ENCODE data around the gene ZBTB25. TPM values are rescaled to one million over a fixed set of nuclear protein-coding genes. Genes with fewer than 3 reads are reported as not detected.

ZBTB25 gene
- 10 to 100 TPM; 10.2 to 12.7 (median 11.8) TPM for total RNA-seq
- polyA plus RNA-seq: 10 to 100 TPM in 1 of 3 donors, 1 to 10 TPM in 2; 2.7 to 11.2 (median 3.2) TPM
- long read RNA-seq, donor 1, full-length matches to known transcripts: 2 of 12 reads
- long read RNA-seq, donor 1, partial matches to known transcripts: 0 of 12 reads
- long read RNA-seq, donor 1, other reads (novel, unspliced or antisense): 10 of 12 reads
- long read RNA-seq, donor 2, partial matches to known transcripts: 0 of 7 reads
- long read RNA-seq, donor 2, other reads (novel, unspliced or antisense): 7 of 7 reads

- peaks cover 59% of the 10 kb centered on the region for H3K4me1 ChIP-seq
- WGBS, 3 donors: 0% methylated on average over 50 to 87 of the region's 87 CpGs
- intact Hi-C loops (cut with DNase I): loop anchor here in 1 of 2 donors (10.0 kb wide), 1 partner anchor 159 kb away; no protein-coding TSS in a partner anchor
Measured at GRCh38 chr14:64503434-64504309, at the start of gene ZBTB25. ZBTB25 (minus strand) TSS chr14:64503838; CDS start chr14:64490533, 13,305 bp downstream.

DNA sequence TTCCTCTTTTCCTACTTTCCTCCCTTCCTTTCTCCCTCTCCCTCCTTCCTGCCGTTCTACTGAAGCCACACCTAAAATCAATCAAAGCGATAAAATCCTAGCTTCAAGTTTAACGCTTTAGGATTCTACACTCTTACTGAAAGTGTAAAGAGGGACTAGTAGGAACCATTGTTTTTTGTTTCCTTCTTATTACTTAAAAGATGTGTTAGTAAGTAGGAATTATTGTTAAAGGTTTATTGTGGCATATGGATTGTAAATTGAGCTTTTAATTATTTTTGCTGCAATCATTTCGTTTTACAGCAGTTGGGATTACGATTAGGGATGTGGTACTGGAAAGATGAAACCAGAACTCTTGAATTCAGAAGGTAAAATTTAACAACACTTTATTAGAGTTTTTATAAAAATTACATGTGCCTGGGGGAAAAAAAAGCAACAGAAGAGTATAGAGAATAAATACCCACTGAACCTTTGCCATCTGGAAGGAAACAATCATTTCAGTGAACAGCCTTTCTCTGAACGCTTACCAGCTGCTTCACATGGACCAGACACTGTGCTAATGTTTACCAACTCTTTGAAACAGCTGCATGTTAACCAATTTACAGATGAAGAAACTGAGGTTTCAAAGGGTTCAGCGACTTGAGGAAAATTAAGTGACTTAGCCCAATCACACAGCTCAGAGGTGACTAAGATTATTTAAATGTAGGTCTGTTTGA, 47.1 kb upstream of the ZBTB25 start:
- ATAC-seq (no peak), DNase-seq (no peak)
- no peaks in the 10 kb centered on the region for H3K27me3 ChIP-seq (ENCODE audit: insufficient read depth in 3 of 3, low read length in 2 of 3)
- TF ChIP-seq CTCF (IDR thresholded peaks at IDR 0.05): no peak
- no peaks in the 10 kb centered on the region for H3K9me3 ChIP-seq
- WGBS, 3 donors: 70 to 79% (median 73%) methylated on average over 7 of the region's 7 CpGs
- no peaks in the 10 kb centered on the region for H3K36me3 ChIP-seq (ENCODE audit: insufficient read depth in 1 of 2, low read depth in 1 of 2)
- no peak overlapping the region for H3K27ac ChIP-seq
- intact Hi-C loops (cut with DNase I): no loop called here
- H3K4me1 ChIP-seq: peaks cover 9% of the 10 kb centered on the region
- H3K4me3 ChIP-seq: no peak overlapping the region

More at GRCh38 chr14:64503434-64504309, at the start of gene ZBTB25:
- Histone ChIP-seq H3K27ac (peak within 1 kb of the TSS; percentile 99), H3K9me3 (no peaks in the 10 kb centered on the region), H3K36me3 (ENCODE audit: insufficient read depth in 1 of 2, low read depth in 1 of 2) (peaks cover 0 to 6% of the 10 kb centered on the region in 2 donors), H3K4me3 (peak within 1 kb of the TSS; percentile 93), H3K27me3 (ENCODE audit: insufficient read depth in 3 of 3, low read length in 2 of 3) (no peaks in the 10 kb centered on the region)
- no peak for TF ChIP-seq CTCF (IDR thresholded peaks at IDR 0.05)
- ATAC-seq (peak; percentile 74 to 79 (median 76)), DNase-seq (peak; percentile 93 to 96)

DNA sequence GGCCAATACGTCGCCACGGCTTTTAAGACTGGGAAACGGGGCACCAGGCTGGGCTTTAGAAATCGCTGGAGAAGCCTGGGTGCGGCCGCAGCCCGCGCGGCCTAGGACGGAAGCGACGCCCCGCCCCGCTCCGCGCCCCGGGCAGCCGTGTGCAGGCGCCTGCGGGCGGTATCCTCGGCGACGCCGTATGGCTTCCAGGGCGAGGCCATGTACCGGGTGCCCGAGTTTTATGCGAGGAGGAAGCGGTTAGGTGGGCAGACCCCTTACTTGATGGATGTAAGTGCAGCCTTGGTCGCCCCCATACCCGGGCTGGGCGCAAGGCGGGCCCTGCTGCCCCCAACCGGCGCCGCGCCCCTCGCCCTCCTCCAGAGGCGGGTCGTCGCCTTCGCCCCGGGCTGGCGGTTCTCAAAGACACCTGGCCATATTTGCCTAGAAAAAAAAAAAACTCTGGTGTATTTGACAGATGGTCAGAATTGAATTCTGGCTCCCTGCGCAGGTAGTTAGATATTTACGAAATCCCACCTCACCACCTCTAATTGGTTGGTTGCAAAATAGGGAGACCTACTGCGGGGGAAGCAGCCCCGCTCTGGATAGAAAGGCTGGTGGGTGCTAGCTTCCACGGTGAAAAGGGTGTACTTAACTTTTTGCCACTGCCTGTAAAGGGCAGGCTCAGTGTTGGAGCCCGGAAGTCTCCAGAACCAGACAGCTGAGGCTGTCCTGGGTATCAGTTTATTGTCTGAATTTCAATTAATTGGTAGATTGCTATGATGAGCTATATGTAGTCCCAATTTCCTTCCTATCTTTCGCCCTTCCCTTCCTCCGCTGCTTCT, 46.4 kb upstream of the ZBTB25 start, which contains the start of gene PPP1R36:
Gene PPP1R36 (plus strand): TSS at position 171 of the 830 bp plus-strand sequence. CDS start 37 bp downstream, at position 208.
- Histone ChIP-seq H3K36me3 (ENCODE audit: insufficient read depth in 1 of 2, low read depth in 1 of 2) (no peaks in the 10 kb centered on the region), H3K27ac (peak within 1 kb of the TSS; percentile 51), H3K4me3 (peak within 1 kb of the TSS; percentile 63), H3K9me3 (no peaks in the 10 kb centered on the region), H3K27me3 (ENCODE audit: insufficient read depth in 3 of 3, low read length in 2 of 3) (no peaks in the 10 kb centered on the region), H3K4me1 (peaks cover 14% of the 10 kb centered on the region)
- 18 to 25% (median 18%) methylated on average over 54 of the region's 54 CpGs for WGBS, 3 donors
- ATAC-seq (peak; percentile 87 to 93 (median 90)), DNase-seq (peak; percentile 41 to 64)
- intact Hi-C loops (cut with DNase I): no loop called here
- no peak for TF ChIP-seq CTCF (IDR thresholded peaks at IDR 0.05)

- H3K36me3 ChIP-seq (ENCODE audit: insufficient read depth in 1 of 2, low read depth in 1 of 2): no peaks in the 10 kb centered on the region
- peaks cover 20% of the 10 kb centered on the region for H3K4me1 ChIP-seq
- peak overlapping the region; percentile 63 for H3K4me3 ChIP-seq
- TF ChIP-seq CTCF (IDR thresholded peaks at IDR 0.05): no peak
- ATAC-seq (no peak), DNase-seq (no peak)
- WGBS, 3 donors: 67 to 92% (median 81%) methylated on average over 1 of the region's 1 CpG
- intact Hi-C loops (cut with DNase I): no loop called here
- no peaks in the 10 kb centered on the region for H3K27me3 ChIP-seq (ENCODE audit: insufficient read depth in 3 of 3, low read length in 2 of 3)
- no peaks in the 10 kb centered on the region for H3K9me3 ChIP-seq
- no peak overlapping the region for H3K27ac ChIP-seq
Measured at GRCh38 chr14:64549016-64549415, 45.4 kb upstream of the ZBTB25 start.

Data from psoas muscle (tissue), 8 donors.